PC-3 (cell line): ENCODE data around the gene NDOR1. TPM values are rescaled to one million over a fixed set of nuclear protein-coding genes. Genes with fewer than 3 reads are reported as not detected.

Source experiments
- ATAC-seq: fragments of 200-7000 bp; cut with Tn5 transposase; 2 replicates; pipeline ENCODE4 v1.9.1; 2020; ENCODE audit warnings: mild to moderate bottlenecking, moderate library complexity
- BruUV-seq: library from RNA; stranded (reverse); fragments of 400-500 nt; replicated peaks from 2 replicates; lab custom pipeline; 2021; lab: Mats Ljungman, UMichigan
- CTCF ChIA-PET: fragments of 300-600 bp; sonication (Branson Sonifier 250); formaldehyde crosslinking; loops from one replicate; lab custom pipeline; 2022; ENCODE audit warnings: antibody characterized with exemption; lab: Charles Lee
- POLR2A ChIA-PET: fragments of 300-600 bp; sonication (Branson Sonifier 250); formaldehyde crosslinking; loops from one replicate; lab custom pipeline; 2022; ENCODE audit warnings: antibody characterized with exemption; ENCODE audit not compliant: unreplicated experiment; lab: Charles Lee
- DNase-seq: peaks from one replicate; pipeline ENCODE4 v3.0.0-alpha.2; 2015
- H2AFZ ChIP-seq: fragments of 300-600 bp; sonication (generic); 2 replicates; pipeline ENCODE4 v1.6.0; 2016; ENCODE audit warnings: antibody characterized with exemption, low read length
- H3F3A ChIP-seq: fragments of 300-600 bp; sonication (generic); one replicate; pipeline ENCODE4 v1.6.0; 2017; ENCODE audit warnings: antibody characterized with exemption, low read length, control low read depth, mild to moderate bottlenecking; ENCODE audit not compliant: unreplicated experiment
- H3K27ac ChIP-seq: fragments of 300-600 bp; sonication (generic); 2 replicates; pipeline ENCODE4 v1.5.1; 2016; ENCODE audit warnings: mild to moderate bottlenecking, low read length
- H3K27me3 ChIP-seq: fragments of 300-600 bp; sonication (generic); 2 replicates; pipeline ENCODE4 v1.6.1; 2016; ENCODE audit warnings: low read length, mixed read lengths
- H3K36me3 ChIP-seq: fragments of 300-600 bp; sonication (generic); 2 replicates; pipeline ENCODE4 v1.6.1; 2016; ENCODE audit warnings: low read depth, mixed run types, low read length, mixed read lengths
- H3K4me1 ChIP-seq: fragments of 300-600 bp; sonication (generic); 2 replicates; pipeline ENCODE4 v1.5.1; 2016; ENCODE audit warnings: low read length; ENCODE audit not compliant: insufficient read depth
- H3K4me2 ChIP-seq: fragments of 300-600 bp; sonication (generic); 2 replicates; pipeline ENCODE4 v1.6.0; 2016; ENCODE audit warnings: low read length
- H3K4me3 ChIP-seq: fragments of 300-600 bp; sonication (generic); 2 replicates; pipeline ENCODE4 v1.5.1; 2016; ENCODE audit warnings: mild to moderate bottlenecking, low read length, mixed read lengths
- H3K79me2 ChIP-seq: fragments of 300-600 bp; sonication (generic); 2 replicates; pipeline ENCODE4 v1.6.1; 2017; ENCODE audit warnings: low read length, mixed read lengths
- H3K9ac ChIP-seq: fragments of 300-600 bp; sonication (generic); 2 replicates; pipeline ENCODE4 v1.6.0; 2016; ENCODE audit warnings: mild to moderate bottlenecking, low read length
- H3K9me2 ChIP-seq: fragments of 300-600 bp; sonication (generic); replicated peaks from 2 replicates; pipeline ENCODE4 v1.6.1; 2016; ENCODE audit warnings: mixed run types, low read length, mixed read lengths
- H3K9me3 ChIP-seq: fragments of 300-600 bp; sonication (generic); 2 replicates; pipeline ENCODE4 v1.6.1; 2016; ENCODE audit warnings: low read length, mixed read lengths
- H4K20me1 ChIP-seq: fragments of 300-600 bp; sonication (generic); 2 replicates; pipeline ENCODE4 v1.6.1; 2016; ENCODE audit warnings: low read length, mixed read lengths
- CTCF ChIP-seq: fragments of 300-600 bp; sonication (generic); conservative IDR thresholded peaks from 2 replicates; pipeline ENCODE4 v1.5.1; 2017; ENCODE audit warnings: antibody characterized with exemption, low read depth, mild to moderate bottlenecking, low read length
- EZH2 ChIP-seq: fragments of 300-600 bp; sonication (generic); IDR thresholded peaks from one replicate; pipeline ENCODE4 v1.6.1; 2017; ENCODE audit warnings: antibody characterized with exemption, mild to moderate bottlenecking, low read length; ENCODE audit not compliant: unreplicated experiment
- EZH2phosphoT487 ChIP-seq: fragments of 300-600 bp; sonication (generic); IDR thresholded peaks from 2 replicates; pipeline ENCODE4 v1.6.1; 2018; ENCODE audit warnings: mild to moderate bottlenecking, antibody characterized with exemption, low read length, borderline replicate concordance
- intact Hi-C: fragments of 100-400 bp; cut with micrococcal nuclease; formaldehyde crosslinking; loops from 2 replicates; pipeline ENCODE4 v1.9.0; 2023
- total RNA-seq: library from RNA; depleted of rRNA; stranded (reverse); fragments of >200 nt; gene quantifications from 2 replicates; pipeline ENCODE4 v1.2.3, GENCODE V29; 2014

Gene NDOR1
- total RNA-seq, 1 experiment from 2014 or later: 25.7 TPM

- Histone ChIP-seq H3K27ac (no peak overlapping the region), H3K9me2 (no peaks in the 10 kb centered on the region), H3F3A (no peaks in the 10 kb centered on the region), H3K9ac (no peak overlapping the region), H3K27me3 (no peaks in the 10 kb centered on the region), H3K4me3 (no peak overlapping the region), H3K4me2 (no peak overlapping the region), H3K79me2 (peaks cover 26% of the 10 kb centered on the region), H4K20me1 (peaks cover 22% of the 10 kb centered on the region), H3K36me3 (no peaks in the 10 kb centered on the region), H3K9me3 (no peaks in the 10 kb centered on the region), H3K4me1 (peaks cover 48% of the 10 kb centered on the region), H2AFZ (no peak overlapping the region)
- DNase-seq: no peak
- CTCF ChIA-PET: no interaction called here
- POLR2A ChIA-PET: no interaction called here
- no peak for TF ChIP-seq EZH2phosphoT487
- TF ChIP-seq EZH2: no peak
- no peak for TF ChIP-seq CTCF
- intact Hi-C loops: no loop called here
- no TSS peak for BruUV-seq
- ATAC-seq: no peak
Measured at GRCh38 chr9:137194388-137194787, 11.1 kb upstream of the NDOR1 start.

- intact Hi-C loops: no loop called here
- DNase-seq (no peak), ATAC-seq (no peak)
- no peaks in the 10 kb centered on the region for H3K27me3 ChIP-seq
- peaks cover 45% of the 10 kb centered on the region for H3K4me1 ChIP-seq
- no peak overlapping the region for H3K4me3 ChIP-seq
- ChIA-PET POLR2A (no interaction called here), CTCF (no interaction called here)
- H3K27ac ChIP-seq: no peak overlapping the region
- TF ChIP-seq EZH2phosphoT487 (no peak), EZH2 (no peak), CTCF (no peak)
- H3K9me2 ChIP-seq: no peaks in the 10 kb centered on the region
- BruUV-seq: no TSS peak
- H3F3A ChIP-seq: no peaks in the 10 kb centered on the region
- no peaks in the 10 kb centered on the region for H3K36me3 ChIP-seq
- peaks cover 19% of the 10 kb centered on the region for H4K20me1 ChIP-seq
- no peak overlapping the region for H2AFZ ChIP-seq
- H3K79me2 ChIP-seq: peaks cover 23% of the 10 kb centered on the region
- H3K9me3 ChIP-seq: no peaks in the 10 kb centered on the region
- H3K4me2 ChIP-seq: peak overlapping the region; percentile 58
- H3K9ac ChIP-seq: no peak overlapping the region
Measured at GRCh38 chr9:137194909-137195308, 10.6 kb upstream of the NDOR1 start.

- POLR2A ChIA-PET: no interaction called here
- intact Hi-C loops: no loop called here
- H3K9me3 ChIP-seq: no peaks in the 10 kb centered on the region
- CTCF ChIA-PET: no interaction called here
- H3K4me1 ChIP-seq: peaks cover 41% of the 10 kb centered on the region
- H3F3A ChIP-seq: no peaks in the 10 kb centered on the region
- no TSS peak for BruUV-seq
- TF ChIP-seq EZH2 (no peak), EZH2phosphoT487 (no peak), CTCF (no peak)
- H3K9ac ChIP-seq: no peak overlapping the region
- H4K20me1 ChIP-seq: peaks cover 14% of the 10 kb centered on the region; the same call in 1 of the 2 replicates
- no peak overlapping the region for H2AFZ ChIP-seq
- no peak; the same call in 1 of the 2 replicates for ATAC-seq
- H3K4me2 ChIP-seq: peak overlapping the region; percentile 58
- no peaks in the 10 kb centered on the region for H3K27me3 ChIP-seq
- H3K9me2 ChIP-seq: no peaks in the 10 kb centered on the region
- H3K4me3 ChIP-seq: no peak overlapping the region
- DNase-seq: peak; percentile 51
- H3K27ac ChIP-seq: no peak overlapping the region
- H3K36me3 ChIP-seq: no peaks in the 10 kb centered on the region
- peaks cover 20% of the 10 kb centered on the region for H3K79me2 ChIP-seq
Measured at GRCh38 chr9:137195525-137196220, 9.8 kb upstream of the NDOR1 start.
